Neural progenitor cell (in vitro differentiated cells): ENCODE measurements around the gene ATP6V1B1. TPM values are rescaled to one million over a fixed set of nuclear protein-coding genes. Genes with fewer than 3 reads are reported as not detected.

Experiments used
- DNase-seq: peaks from one replicate; pipeline ENCODE4 v3.0.0-alpha.2; 2016; ENCODE audit warnings: low spot score
- H2AFZ ChIP-seq: fragments of 200-600 bp; sonication (generic); replicated peaks from 2 replicates; pipeline ENCODE4 v1.6.1; 2016; ENCODE audit warnings: antibody characterized with exemption
- H3F3A ChIP-seq: fragments of 200-600 bp; sonication (generic); 2 replicates; pipeline ENCODE4 v1.6.1; 2016; ENCODE audit warnings: antibody characterized with exemption, low read depth
- H3K27ac ChIP-seq: fragments of 200-600 bp; sonication (generic); 2 replicates; pipeline ENCODE4 v1.5.1; 2016; ENCODE audit warnings: mild to moderate bottlenecking
- H3K27me3 ChIP-seq: fragments of 200-600 bp; sonication (generic); 2 replicates; pipeline ENCODE4 v1.6.1; 2016; ENCODE audit warnings: mild to moderate bottlenecking, moderate library complexity
- H3K36me3 ChIP-seq: fragments of 200-600 bp; sonication (generic); 2 replicates; pipeline ENCODE4 v1.5.1; 2016
- H3K4me1 ChIP-seq: fragments of 200-600 bp; sonication (generic); 2 replicates; pipeline ENCODE4 v1.6.1; 2016; ENCODE audit warnings: mixed run types
- H3K4me2 ChIP-seq: fragments of 200-600 bp; sonication (generic); 2 replicates; pipeline ENCODE4 v1.6.1; 2016
- H3K4me3 ChIP-seq: fragments of 200-600 bp; sonication (generic); 2 replicates; pipeline ENCODE4 v1.5.1; 2016
- H3K79me2 ChIP-seq: fragments of 200-600 bp; sonication (generic); 2 replicates; pipeline ENCODE4 v1.6.1; 2016; ENCODE audit warnings: low read depth
- H3K9ac ChIP-seq: fragments of 200-600 bp; sonication (generic); 2 replicates; pipeline ENCODE4 v1.6.1; 2016
- H3K9me3 ChIP-seq: fragments of 200-600 bp; sonication (generic); 2 replicates; pipeline ENCODE4 v1.5.1; 2016; ENCODE audit warnings: low read depth
- H4K20me1 ChIP-seq: fragments of 200-600 bp; sonication (generic); 2 replicates; pipeline ENCODE4 v1.6.1; 2016; ENCODE audit warnings: low read depth
- H3K27ac Mint-ChIP-seq: 3 replicates; pipeline ENCODE4 v1.8.0; 2021; ENCODE audit warnings: mixed read lengths
- H3K27me3 Mint-ChIP-seq: 2 replicates; pipeline ENCODE4 v1.8.0; 2022; ENCODE audit warnings: low read depth, mild to moderate bottlenecking, inconsistent platforms, moderate library complexity, mixed read lengths; ENCODE audit not compliant: insufficient read depth
- H3K36me3 Mint-ChIP-seq: 3 replicates; pipeline ENCODE4 v1.8.0; 2021; ENCODE audit warnings: mixed read lengths
- H3K4me1 Mint-ChIP-seq: 3 replicates; pipeline ENCODE4 v1.8.0; 2021; ENCODE audit warnings: mixed read lengths
- H3K4me3 Mint-ChIP-seq: 3 replicates; pipeline ENCODE4 v1.8.0; 2021; ENCODE audit warnings: mild to moderate bottlenecking, moderate library complexity, mixed read lengths
- H3K9me3 Mint-ChIP-seq: 3 replicates; pipeline ENCODE4 v1.8.0; 2020; ENCODE audit warnings: mixed read lengths
- CTCF ChIP-seq: fragments of 200-600 bp; sonication (generic); IDR thresholded peaks from 2 replicates; pipeline ENCODE4 v1.5.1; 2017; ENCODE audit warnings: antibody characterized with exemption, mild to moderate bottlenecking
- EZH2 ChIP-seq: fragments of 200-600 bp; sonication (generic); IDR thresholded peaks from 2 replicates; pipeline ENCODE4 v1.6.1; 2017; ENCODE audit warnings: antibody characterized with exemption, mild to moderate bottlenecking, moderate library complexity
- EZH2phosphoT487 ChIP-seq: fragments of 200-600 bp; sonication (generic); IDR thresholded peaks from 2 replicates; pipeline ENCODE4 v1.6.1; 2017; ENCODE audit warnings: antibody characterized with exemption
- total RNA-seq: library from RNA; depleted of rRNA; stranded (reverse); fragments of >200 nt; gene quantifications from 2 replicates; pipeline ENCODE4 v1.2.3, GENCODE V29; 2015; ENCODE audit warnings: low replicate concordance

The ATP6V1B1 gene
- total RNA-seq, 1 donor from 2014 or later, result 1.1 TPM

- Histone ChIP-seq H3K36me3 (no peaks in the 10 kb centered on the region), H3K9ac (no peak overlapping the region), H3K4me1 (peaks cover 5% of the 10 kb centered on the region), H3K4me3 (no peak overlapping the region), H2AFZ (no peak overlapping the region), H3K9me3 (no peaks in the 10 kb centered on the region), H3K27me3 (peaks cover 21% of the 10 kb centered on the region), H3K27ac (no peak overlapping the region), H3F3A (peaks cover 9% of the 10 kb centered on the region), H3K79me2 (no peaks in the 10 kb centered on the region), H4K20me1 (peaks cover 31% of the 10 kb centered on the region), H3K4me2 (no peak overlapping the region)
- H3K4me3 Mint-ChIP-seq, result no peak overlapping the region
- peaks cover 2% of the 10 kb centered on the region for H3K27me3 Mint-ChIP-seq
- H3K4me1 Mint-ChIP-seq, result peaks cover 6% of the 10 kb centered on the region
- H3K27ac Mint-ChIP-seq, result no peak overlapping the region
- no peak for DNase-seq
- no peak for TF ChIP-seq EZH2phosphoT487
- TF ChIP-seq EZH2, result no peak
- TF ChIP-seq CTCF, result no peak
- H3K9me3 Mint-ChIP-seq, result no peaks in the 10 kb centered on the region
- peaks cover 12% of the 10 kb centered on the region for H3K36me3 Mint-ChIP-seq
Observed at GRCh38 chr2:70982971-70983370, 47.3 kb downstream of the ATP6V1B1 start.

- H3F3A ChIP-seq, result peaks cover 6% of the 10 kb centered on the region
- peaks cover 14% of the 10 kb centered on the region for H3K27me3 ChIP-seq
- Mint-ChIP-seq H3K36me3 (peaks cover 14% of the 10 kb centered on the region), H3K4me1 (peaks cover 2% of the 10 kb centered on the region), H3K27ac (no peak overlapping the region), H3K9me3 (no peaks in the 10 kb centered on the region), H3K4me3 (no peak overlapping the region), H3K27me3 (peaks cover 2% of the 10 kb centered on the region)
- DNase-seq, result no peak
- H2AFZ ChIP-seq, result no peak overlapping the region
- H4K20me1 ChIP-seq, result peaks cover 31% of the 10 kb centered on the region
- no peak overlapping the region for H3K4me2 ChIP-seq
- H3K9ac ChIP-seq, result no peak overlapping the region
- no peaks in the 10 kb centered on the region for H3K79me2 ChIP-seq
- H3K27ac ChIP-seq, result no peak overlapping the region
- no peaks in the 10 kb centered on the region for H3K9me3 ChIP-seq
- no peaks in the 10 kb centered on the region for H3K4me1 ChIP-seq
- no peaks in the 10 kb centered on the region for H3K36me3 ChIP-seq
- no peak overlapping the region for H3K4me3 ChIP-seq
- no peak for TF ChIP-seq EZH2phosphoT487
- TF ChIP-seq CTCF, result no peak
- no peak for TF ChIP-seq EZH2
Observed at GRCh38 chr2:70983506-70984227, 48.0 kb downstream of the ATP6V1B1 start.

GRCh38 chr2:70984228-70984575 lies 48.5 kb downstream of the ATP6V1B1 start:
- Histone ChIP-seq H3K27ac (no peak overlapping the region), H3K79me2 (no peaks in the 10 kb centered on the region), H3K9me3 (no peaks in the 10 kb centered on the region), H3F3A (peaks cover 5% of the 10 kb centered on the region), H3K27me3 (peaks cover 9% of the 10 kb centered on the region), H3K9ac (no peak overlapping the region), H3K4me3 (no peak overlapping the region), H3K4me1 (no peaks in the 10 kb centered on the region), H3K4me2 (no peak overlapping the region), H4K20me1 (peaks cover 31% of the 10 kb centered on the region), H3K36me3 (no peaks in the 10 kb centered on the region), H2AFZ (no peak overlapping the region)
- Mint-ChIP-seq H3K9me3 (no peaks in the 10 kb centered on the region), H3K4me1 (peaks cover 2% of the 10 kb centered on the region), H3K36me3 (peaks cover 14% of the 10 kb centered on the region), H3K27me3 (peaks cover 2% of the 10 kb centered on the region), H3K4me3 (peak overlapping the region; percentile 10), H3K27ac (no peak overlapping the region)
- DNase-seq, result no peak
- no peak for TF ChIP-seq CTCF
- TF ChIP-seq EZH2phosphoT487, result no peak
- no peak for TF ChIP-seq EZH2
